Activated CD4-positive, alpha-beta T cell treated with anti-CD3 and anti-CD28 coated beads, Interleukin-2, amount 50 U/mL, for 4 hours (primary cell): ENCODE results near the gene LCE2D.
"Not testable (repeated sequence)": the region's sequence is repeated elsewhere in the genome, so short reads cannot be mapped to it uniquely, and the experiment has no call there.

Experiments used
- DNase-seq, 2 experiments: peaks; one replicate each; pipeline ENCODE4 v3.0.0-alpha.2; 2020

LCE2D gene, protein sequence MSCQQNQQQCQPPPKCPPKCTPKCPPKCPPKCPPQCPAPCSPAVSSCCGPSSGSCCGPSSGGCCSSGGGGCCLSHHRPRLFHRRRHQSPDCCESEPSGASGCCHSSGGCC

DNA sequence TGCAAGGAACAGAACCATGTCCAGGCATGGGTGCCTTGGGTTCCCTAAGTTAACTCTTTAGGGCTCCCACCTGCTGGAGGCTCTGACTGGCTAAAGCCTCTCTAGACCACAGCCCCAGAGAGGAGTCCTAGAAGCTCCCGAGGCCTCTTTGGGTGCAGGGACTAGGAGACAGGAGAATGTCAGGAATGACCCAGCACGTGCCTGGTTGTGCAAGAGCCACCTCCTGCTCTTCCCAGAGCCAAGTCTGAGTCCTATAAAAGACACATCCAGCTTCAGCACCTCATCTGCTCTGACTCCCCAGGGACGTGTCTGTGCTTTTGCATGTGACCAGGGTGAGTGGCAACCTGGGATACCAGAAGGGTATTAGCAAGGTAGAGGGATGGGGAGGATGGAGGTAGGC is at the start of gene LCE2D:
Gene LCE2D, plus strand, starts transcription at position 283 of the 400 bp plus-strand sequence. CDS start 726 bp downstream, outside the sequence.
- no peak for DNase-seq

DNA sequence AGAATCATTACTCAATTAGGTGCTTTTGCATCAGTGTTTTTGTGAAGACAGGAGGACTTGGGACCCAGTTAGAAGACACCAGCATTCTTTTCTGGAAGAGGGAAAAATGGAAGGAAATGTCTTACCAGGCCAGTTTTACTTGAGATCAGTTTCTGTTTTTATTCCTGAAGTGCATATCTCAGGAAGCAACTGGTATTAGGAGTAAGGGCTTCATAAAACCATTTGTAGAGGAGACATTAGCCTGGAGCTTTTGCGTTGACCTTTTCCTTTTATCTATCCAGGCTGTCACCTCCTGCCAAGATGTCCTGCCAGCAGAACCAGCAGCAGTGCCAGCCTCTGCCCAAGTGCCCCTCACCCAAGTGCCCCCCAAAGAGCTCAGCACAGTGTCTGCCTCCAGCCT is 49.7 kb upstream of the LCE2D start, which contains the start of gene LCE3B:
Gene LCE3B, plus strand, starts transcription at position 301 of the 400 bp plus-strand sequence. Its CDS starts 0 bp downstream, at position 301.
- DNase-seq = no peak

DNA sequence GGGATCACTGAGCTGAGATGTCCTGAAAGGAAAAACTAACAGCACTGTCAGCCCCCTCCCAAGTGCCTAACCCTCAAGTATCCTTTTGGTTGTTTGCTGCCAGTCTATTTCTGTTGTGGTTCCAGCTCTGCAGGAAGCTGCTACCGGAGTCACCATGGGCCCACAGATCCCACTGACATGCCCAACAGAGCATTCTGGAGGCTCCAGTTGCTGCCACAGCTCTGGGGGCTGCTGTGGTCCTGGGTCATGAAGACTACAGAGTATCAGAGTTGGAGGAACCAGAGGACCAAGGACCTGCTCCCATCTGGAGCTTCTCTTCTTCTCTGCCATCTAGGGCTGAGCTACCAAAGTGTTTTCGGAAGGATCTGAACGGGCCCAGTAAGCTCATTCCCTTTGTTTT is 41.2 kb upstream of the LCE2D start:
- no peak for DNase-seq

DNA sequence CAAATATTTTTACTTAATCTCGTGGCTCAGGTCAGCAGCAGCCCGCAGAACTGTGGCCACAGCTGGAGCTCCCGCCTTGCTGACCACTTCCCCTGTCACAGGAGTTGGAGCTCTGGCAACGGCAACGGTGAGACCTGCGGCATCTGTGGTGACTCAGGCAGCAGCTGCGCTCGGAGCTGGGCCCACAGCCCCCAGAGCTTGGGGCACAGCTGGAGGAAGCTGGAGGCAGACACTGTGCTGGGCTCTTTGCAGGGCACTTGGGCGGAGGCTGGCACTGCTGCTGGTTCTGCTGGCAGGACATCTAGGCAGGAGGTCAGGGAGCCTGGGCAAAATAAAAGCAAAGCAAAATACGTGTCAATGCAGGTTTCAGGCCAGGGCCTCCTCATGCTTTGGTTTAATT is 40.4 kb upstream of the LCE2D start, which contains the start of gene LCE3A:
Gene LCE3A, minus strand, starts transcription at position 301 of the 400 bp plus-strand sequence. Its CDS starts 0 bp downstream, at position 301.
- no peak for DNase-seq

DNA sequence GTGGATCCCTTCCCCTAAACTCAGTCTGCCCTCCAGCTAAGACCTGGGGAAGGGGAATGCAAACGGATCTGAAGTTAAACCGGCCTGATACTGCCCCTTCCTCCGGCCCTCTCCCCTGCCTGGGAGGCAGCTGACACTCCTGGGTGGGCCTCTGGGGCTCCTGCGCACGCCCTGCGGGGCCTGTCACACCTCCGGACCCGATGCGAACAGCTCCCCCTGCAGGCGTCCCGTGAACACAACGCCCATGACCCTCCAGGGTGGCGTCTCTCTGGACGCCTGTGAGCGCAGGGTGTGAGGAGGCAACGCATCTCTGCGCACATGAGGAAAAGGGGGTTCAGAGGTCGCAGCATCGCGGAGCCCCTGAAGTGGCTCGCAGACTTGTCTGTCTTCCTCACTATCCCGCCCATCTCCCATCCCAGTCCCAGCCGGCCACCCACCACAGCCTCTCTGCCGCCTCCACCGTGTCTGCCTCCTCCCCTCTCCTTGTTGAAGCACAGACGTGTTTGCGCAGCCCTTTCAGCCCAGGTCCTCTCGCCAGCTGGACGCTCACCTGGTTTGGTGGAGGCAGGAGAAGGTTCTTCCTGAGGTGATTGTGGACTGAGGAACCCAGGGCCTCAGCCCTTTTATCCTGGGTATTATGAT is 39.9 kb upstream of the LCE2D start:
- no peak for DNase-seq

DNA sequence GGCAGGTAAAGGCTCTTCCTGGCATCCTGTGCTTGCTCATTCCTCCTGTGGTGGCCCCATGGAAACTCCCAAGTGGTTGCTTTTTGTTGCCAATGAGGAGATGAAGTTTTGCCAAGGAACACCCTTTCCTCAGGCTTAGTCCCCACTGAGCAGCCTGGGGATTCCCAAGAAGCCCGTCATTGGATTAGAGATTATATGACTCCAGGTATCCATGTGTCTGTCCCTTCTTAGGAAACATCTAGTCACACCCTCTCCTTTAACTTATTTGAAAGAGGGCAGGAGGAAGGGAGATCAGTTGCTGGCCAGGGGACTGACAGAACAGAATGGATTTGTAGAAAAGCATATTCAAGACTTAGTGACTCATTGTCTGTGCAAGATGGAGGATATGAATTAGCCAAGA is 36.4 kb upstream of the LCE2D start:
- DNase-seq = no peak

DNA sequence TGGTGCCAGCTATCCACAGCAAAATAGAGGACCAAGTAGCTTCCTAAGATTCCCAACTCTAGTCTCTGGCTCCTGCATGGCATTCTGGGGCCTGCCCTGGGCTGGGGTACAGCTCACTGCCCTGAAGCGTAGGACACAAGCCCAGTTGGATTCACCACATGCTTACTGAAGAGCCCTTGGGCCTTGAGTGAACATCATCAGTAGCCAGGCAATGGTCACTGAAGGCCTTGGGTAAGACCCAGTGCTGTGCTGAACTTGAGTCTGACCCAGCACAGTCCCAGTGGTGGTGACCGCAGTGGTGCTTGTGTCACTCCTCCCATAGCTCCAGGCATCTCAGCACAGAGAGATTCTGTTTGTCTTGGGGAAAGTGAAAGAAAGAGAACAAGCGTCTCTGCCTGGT is 32.6 kb upstream of the LCE2D start:
- no peak for DNase-seq

DNA sequence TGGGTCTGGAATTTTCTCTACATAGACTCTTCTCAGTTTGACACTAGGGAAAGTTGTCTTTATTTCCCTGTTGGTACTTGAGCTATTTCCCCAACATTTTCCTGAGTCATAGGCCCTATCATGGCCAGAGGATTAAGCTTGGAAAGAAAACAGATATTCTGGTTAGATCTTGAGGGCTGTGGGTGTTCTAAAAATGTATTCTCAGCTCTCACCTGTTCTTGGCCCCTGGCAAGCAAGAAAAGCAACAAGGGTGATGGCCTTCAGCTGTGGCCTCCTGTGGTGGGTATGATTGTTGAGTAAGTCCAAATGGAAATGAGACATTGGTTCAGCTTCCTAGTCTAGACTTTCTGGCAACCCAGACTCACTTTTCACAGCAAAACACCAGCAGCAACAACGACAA is 22.8 kb upstream of the LCE2D start:
- no peak for DNase-seq

DNA sequence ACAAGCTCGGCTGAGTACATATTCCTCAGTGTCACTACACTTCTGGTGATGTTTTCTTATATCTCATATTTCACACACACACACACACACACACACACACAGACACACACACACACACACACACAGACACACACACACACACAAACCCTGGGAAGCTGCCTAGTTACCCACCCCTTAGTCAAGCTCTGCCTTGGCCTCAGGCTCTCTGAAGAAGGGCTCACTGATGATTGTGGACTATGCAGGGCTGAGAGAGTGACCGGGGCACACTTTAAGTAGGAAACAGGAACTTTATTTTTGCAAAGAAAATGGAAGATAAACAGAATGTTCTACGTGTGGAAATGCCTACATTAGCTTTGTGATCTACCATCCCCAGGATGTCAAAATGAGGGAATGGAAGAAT is 19.2 kb upstream of the LCE2D start:
- DNase-seq = no peak

DNA sequence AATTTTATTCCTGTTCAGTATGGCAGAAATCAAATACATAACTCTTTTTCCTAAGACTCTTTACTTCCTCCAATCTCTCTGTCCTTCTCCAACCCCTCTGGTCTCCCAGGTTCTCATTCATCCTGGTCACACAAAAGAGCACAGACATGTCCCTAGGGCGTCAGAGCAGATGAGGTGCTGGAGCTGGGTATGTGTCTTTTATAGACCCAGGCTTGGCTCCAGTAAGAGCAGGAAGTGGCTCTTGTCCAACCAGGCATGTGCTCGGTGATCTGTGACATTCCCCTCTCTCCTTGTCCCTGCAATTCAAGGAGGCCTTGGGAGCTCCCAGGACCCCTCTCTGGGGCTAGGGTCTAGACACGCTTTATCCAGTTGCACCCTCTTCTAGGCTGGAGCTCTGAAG is 18.0 kb upstream of the LCE2D start:
- DNase-seq = no peak

DNA sequence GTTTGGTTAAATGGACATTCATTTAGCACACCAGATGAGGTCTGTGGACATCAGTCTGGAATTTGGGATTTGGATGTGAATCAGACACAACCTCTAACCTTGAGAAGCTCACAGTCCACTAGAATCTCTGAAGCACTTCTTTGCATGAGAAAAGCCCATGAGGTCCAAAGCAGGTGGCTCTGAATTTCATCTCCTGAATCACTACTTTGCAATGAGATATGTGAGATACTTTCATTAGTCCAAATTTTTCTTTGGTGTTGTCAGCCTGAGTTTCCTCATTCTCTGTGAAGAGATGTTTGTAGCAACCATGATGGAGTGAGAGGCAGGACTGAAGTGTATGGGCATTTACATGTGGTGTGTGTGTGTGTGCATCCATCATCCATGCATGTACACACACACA is 16.5 kb upstream of the LCE2D start:
- no peak for DNase-seq

DNA sequence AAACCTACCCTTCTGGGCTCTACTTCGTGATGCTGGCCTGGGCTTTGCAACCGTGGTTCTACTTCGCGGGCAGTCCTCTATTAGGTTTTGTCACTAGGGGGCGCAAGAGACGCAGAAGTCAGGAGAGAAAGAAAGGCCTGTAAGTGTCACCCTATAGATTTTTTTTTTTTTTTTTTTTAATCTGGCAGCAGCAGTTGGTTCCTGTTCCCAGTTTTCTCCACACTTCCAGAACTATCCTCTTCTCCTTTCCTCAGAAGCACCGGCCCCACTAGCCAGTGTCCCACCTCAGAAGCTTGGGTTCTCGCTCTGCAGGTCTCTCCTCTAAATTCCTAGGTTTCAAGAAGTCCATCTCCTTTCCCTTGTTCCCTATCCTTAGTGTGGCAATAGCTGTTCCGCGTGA is 9.1 kb upstream of the LCE2D start:
- DNase-seq = peak; percentile 4 to 9

DNA sequence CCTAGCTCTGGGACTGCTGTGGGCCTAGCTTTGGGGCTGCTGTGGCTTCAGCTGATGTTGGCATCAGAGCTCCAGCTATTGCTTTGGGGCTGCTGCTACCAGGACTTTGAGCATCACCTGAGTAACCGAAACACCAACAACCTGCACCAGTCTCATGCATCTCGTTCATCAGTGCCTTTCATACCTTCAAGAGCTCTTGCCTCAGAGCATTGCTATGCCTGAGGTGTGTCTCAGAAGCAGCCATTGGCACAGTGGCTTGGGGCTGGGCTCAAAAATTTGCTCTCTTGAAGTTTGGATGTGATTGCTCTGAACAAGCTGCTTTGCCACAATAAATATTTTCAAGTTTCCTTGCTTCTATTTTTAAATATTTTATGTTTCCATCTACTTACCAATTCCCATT is 6.7 kb upstream of the LCE2D start:
- DNase-seq = no peak

DNA sequence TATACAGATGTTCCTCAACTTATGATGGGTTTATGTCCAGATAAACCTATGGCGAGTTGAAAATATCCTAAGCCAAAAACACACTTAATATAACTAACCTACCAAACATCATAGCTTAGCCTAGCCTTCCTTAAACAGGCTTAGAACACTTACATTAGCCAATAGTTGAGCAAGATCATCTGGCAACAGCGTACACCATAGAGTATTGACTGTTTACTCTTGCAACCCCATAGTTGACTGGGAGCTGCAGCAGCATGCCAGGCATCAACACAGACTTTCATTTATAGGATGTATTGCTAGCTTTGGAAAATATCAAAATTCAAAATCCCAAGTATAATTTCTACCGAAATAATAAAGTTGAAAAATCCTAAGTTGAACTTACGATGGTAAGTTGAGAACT is 5.5 kb upstream of the LCE2D start:
- DNase-seq = no peak

DNA sequence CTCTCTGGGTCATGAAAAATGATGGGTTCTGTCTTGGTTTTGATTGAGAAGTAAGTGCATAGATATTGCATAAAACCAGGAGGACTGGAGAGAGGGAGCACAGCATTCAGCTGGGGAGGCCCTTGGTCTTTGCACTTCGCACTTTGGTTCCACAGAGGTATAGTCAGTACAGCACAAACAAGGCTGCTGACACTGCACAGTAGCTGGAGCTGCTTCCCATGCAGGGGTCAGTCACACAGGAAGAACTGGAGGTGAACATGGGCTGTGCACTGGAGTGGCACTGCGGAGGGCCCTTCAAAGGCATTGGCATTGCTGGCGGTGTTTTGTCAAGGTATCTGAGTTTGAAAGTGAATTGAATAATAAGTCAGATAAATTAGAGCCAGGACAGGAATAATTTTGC is 4.5 kb upstream of the LCE2D start:
- DNase-seq = no peak

DNA sequence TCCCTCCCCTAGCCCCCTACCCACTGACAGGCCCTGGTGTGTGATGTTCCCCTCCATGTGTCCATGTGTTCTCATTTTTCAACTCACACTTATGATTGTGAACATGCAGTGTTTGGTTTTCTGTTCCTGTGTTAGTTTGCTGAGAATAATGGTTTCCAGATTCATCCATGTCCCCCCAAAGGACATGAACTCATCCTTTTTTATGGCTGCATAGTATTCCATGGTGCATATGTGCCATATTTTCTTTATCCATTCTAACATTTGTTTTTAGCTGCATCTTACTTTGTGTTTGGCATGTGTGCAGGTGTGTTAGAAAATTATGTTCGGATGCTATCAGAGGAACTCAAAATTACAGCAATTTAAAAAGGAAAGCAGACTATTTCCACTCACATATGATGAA is 3.0 kb downstream of the LCE2D start:
- not testable (repeated sequence) for DNase-seq

DNA sequence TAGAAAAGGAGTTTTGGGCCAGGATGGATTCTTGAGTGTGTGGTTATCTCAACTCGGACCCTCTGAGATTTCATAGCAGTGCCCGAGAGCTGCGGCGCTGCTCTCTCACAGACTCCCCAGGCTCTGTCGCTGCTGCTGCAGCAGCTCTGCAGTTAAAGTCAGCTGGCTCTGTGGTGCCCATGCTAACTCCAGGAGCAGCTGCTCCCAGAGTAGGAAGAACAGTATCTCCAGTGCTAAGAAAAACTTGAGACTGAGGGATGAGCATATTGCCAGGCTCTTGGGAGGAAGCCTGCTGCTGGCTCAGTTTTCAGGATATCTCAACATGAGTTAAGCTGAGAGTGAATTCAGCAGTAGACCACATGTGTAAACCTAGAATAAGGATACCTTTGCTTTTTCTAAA is 4.5 kb downstream of the LCE2D start:
- DNase-seq = no peak

DNA sequence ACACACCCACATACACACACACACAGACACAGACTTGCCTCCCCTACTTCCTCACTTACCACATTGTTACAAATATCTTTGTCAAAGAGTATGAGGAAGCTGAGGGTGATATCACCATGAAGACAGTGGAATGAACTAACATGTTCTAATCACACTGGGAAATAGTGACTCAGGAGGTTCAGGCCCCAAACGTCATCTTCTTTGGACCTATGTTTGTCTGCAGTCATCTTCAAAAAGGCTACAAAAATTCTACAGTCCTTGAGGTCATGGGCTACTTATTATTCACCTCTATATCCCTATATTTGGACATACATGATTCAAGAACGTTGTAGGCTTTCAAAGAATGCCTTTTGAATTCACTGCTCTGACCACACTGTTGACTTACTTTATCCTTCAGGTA is 9.8 kb downstream of the LCE2D start:
- no peak for DNase-seq

DNA sequence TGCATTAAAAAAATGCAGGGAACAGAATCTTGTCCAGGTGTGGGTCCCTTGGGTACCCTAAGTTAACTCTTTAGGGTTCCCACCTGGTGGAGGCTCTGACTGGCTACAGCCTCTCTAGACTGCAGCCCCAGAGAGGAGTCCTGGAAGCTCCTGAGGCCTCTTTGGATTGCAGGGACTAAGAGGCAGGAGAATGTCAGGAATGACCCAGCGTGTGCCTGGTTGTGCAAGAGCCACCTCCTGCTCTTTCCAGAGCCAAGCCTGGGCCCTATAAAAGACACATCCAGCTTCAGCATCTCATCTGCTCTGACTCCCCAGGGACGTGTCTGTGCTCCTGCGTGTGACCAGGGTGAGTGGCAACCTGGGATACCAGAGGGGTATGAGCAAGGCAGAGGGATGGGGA is 11.8 kb downstream of the LCE2D start, which contains the start of gene LCE2C:
Gene LCE2C, plus strand, starts transcription at position 297 of the 400 bp plus-strand sequence. CDS start 737 bp downstream, outside the sequence.
- not testable (repeated sequence) for DNase-seq

DNA sequence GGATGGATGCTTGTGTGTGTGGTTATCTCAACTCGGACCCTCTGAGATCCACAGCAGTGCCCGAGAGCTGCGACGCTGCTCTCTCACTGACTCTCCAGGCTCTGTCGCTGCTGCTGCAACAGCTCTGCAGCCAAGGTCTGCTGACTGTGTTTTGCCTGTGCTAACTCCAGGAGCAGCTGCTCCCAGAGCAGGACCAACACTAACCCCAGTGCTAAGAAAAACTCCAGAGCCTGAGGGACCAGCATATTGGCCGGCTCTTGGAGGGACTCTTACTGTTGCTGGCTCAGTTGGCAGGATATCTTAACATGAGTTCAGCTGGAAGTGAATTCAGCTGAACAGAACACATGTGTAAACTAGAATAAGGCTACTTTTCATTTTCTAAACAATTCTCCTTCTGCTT is 16.3 kb downstream of the LCE2D start:
- no peak for DNase-seq

DNA sequence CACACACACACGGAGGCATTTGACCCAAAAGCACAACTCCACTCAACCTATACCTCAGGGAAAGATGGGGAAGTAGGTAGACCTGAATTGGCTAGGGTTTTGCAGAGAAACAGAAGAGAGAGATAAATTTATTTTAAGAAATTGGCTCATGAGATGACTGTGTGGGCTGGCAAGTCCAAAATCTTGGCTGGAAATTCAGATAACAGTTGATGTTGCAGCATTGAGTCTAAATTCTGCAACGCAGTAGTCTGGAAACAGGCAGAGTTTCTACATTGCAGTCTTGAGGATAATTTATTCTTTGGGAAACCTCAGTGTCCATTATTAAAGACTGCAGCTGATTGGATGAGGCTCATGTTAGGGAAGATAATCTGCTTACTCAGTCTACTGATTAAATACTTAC is 18.4 kb downstream of the LCE2D start:
- DNase-seq = no peak

DNA sequence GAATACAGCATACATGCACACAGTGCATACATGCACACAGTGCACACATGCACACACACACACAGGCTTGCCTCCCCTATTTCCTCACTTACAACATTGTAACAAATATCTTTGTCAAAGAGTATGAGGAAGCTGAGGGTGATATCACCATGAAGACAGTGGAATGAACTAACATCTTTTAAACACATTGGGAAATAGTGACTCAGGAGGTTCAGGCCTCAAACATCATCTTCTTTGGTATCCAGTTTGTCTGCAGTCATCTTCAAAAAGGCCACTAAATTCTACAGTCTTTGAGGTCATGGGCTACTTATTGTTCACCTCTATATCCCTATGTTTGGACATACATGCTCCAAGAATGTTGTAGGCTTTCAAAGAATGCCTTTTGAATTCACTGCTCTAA is 20.7 kb downstream of the LCE2D start:
- DNase-seq = no peak

DNA sequence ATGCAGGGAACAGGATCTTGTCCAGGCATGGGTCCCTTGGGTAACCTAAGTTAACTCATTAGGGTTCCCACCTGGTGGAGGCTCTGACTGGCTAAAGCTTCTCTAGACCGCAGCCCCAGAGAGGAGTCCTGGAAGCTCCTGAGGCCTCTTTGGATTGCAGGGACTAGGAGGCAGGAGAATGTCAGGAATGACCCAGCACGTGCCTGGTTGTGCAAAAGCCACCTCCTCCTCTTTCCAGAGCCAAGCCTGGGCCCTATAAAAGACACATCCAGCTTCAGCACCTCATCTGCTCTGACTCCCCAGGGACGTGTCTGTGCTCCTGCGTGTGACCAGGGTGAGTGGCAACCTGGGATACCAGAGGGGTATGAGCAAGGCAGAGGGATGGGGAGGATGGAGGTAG is 22.6 kb downstream of the LCE2D start, which contains the start of gene LCE2B:
Gene LCE2B, plus strand, starts transcription at position 301 of the 400 bp plus-strand sequence. CDS start 721 bp downstream, outside the sequence.
- DNase-seq = not testable (repeated sequence)

DNA sequence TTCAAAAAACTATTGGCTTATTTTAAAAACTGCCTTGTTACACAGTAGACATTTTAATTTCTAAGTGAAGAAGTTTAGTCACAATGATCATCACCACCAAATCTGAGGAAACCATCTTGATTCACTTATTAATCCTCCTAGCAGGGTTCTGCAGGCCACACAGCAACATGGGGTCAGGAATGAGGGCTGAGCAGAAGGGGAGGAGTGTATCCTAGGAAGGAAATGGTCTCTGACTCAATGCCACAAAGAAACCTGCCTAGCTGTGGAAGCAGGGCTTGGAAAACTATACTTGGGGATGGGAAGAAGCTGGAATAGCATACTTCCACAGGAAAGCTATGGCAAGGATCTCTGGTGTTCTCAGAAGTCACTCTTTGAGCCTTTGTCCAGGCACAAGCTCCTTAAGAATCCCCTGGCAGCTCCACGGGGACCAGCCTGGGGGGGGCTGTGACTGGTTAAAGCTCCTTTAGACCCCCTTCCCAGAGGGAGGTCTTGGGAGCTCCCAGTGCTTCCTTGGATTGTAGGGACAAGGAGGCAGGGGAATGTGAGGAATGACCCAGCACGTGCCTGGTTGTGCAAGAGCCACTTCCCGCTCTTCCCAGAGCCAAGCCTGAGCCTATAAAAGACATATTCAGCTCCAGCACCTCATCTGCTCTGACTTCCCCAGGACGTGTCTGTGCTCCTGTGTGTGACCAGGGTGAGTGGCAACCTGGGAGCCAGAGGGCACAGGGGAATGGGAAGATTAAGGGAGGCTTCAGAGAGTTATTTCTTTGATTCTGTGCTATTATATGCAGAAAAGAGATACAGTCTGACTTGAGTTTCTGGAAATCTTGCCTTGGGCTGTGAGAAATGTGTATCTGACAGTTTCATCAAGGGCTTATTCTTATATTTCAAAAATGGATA is 34.8 kb downstream of the LCE2D start, which contains the start of gene LCE2A:
Gene LCE2A, plus strand, starts transcription at position 645 of the 900 bp plus-strand sequence. CDS start 557 bp downstream, outside the sequence.
- no peak for DNase-seq
